ENCODE data around the gene VPS18.
A peak's percentile ranks its signal among the peaks of the same experiment; 100 is the strongest.

VPS18 gene

DNA sequence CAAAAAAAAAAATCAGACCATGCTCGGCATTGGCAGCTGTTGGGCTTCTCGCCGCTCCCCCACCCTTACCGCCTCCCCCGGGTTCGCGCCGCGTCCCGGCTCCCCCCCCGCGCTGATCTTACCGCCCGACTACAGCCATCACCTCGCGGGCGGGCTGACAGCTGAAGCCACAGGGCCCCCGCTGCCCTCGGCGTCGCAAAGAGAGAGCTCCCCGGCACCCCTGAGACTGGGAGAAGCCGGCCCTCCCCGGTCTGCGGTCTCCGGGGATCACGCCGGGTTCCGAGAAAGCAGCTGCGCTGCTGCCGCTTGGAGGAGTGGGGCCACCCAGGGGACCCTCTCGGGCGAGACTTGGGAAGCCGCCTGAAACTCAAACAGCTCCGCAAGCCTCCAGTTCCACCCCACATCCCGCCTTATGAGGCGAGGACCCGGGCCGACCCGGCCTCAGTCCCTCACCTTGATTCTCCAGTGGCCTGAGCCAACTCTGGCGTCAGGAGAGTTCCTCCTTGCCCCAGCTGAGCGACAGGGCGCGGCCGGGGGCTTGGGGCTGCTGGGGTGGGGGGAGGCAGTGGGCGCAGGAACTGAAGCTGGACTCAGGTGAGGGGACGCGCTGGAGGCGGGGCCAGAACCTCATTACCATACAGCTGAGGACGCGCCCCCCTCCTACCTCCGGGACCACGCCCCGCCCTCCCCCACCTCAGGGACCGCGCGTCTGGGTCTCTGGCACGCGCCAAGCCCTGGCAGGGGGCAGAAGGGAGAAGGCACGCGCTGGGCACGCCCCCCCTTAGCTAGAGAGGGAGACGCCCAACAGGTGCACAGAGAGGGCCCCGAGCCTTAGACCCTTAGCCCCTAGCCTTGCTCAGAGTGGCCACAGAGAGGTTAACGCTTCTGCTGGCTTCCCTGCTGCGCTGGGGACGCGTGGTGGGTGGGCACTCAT is 33.9 kb downstream of the VPS18 start:
- DNase-seq (ENCODE audit: low spot score in 2 of 2) (no peak), ATAC-seq (ENCODE audit: low read depth) (peak; percentile 12)
- H3K27ac Mint-ChIP-seq = no peak overlapping the region
- H3K4me3 Mint-ChIP-seq = peak overlapping the region; percentile 82
- H3K4me1 Mint-ChIP-seq = peaks cover 34% of the 10 kb centered on the region
- H3K27me3 Mint-ChIP-seq = peaks cover 34% of the 10 kb centered on the region
- no peaks in the 10 kb centered on the region for H3K36me3 Mint-ChIP-seq
- H3K9me3 Mint-ChIP-seq = no peaks in the 10 kb centered on the region

- peak in 1 of 2 donors; percentile 54 for DNase-seq (ENCODE audit: low spot score in 2 of 2)
- no peaks in the 10 kb centered on the region for H3K36me3 Mint-ChIP-seq
- H3K9me3 Mint-ChIP-seq = no peaks in the 10 kb centered on the region
- peak within 1 kb of the TSS; percentile 82 for H3K4me3 Mint-ChIP-seq
- H3K27ac Mint-ChIP-seq = peak within 1 kb of the TSS; percentile 59
- H3K27me3 Mint-ChIP-seq = peaks cover 38% of the 10 kb centered on the region
- ATAC-seq (ENCODE audit: low read depth) = peak; percentile 44
- H3K4me1 Mint-ChIP-seq = peaks cover 36% of the 10 kb centered on the region
These were observed 34.8 kb downstream of the VPS18 start, which contains the start of gene DLL4 for GRCh38 chr15:40928821-40929659. TSS of gene DLL4 (plus strand) at chr15:40929340. CDS start at chr15:40929669, 329 bp downstream.

- ATAC-seq (ENCODE audit: low read depth) (no peak), DNase-seq (ENCODE audit: low spot score in 2 of 2) (no peak)
- Mint-ChIP-seq H3K27me3 (peaks cover 38% of the 10 kb centered on the region), H3K36me3 (no peaks in the 10 kb centered on the region), H3K27ac (peak overlapping the region; percentile 17), H3K9me3 (no peaks in the 10 kb centered on the region), H3K4me1 (peaks cover 36% of the 10 kb centered on the region), H3K4me3 (peak overlapping the region; percentile 82)
These were observed 35.6 kb downstream of the VPS18 start for GRCh38 chr15:40929660-40930429.

- ATAC-seq (ENCODE audit: low read depth) = peak; percentile 32
- peak overlapping the region; percentile 17 for H3K27ac Mint-ChIP-seq
- peak overlapping the region; percentile 82 for H3K4me3 Mint-ChIP-seq
- peaks cover 36% of the 10 kb centered on the region for H3K4me1 Mint-ChIP-seq
- no peaks in the 10 kb centered on the region for H3K36me3 Mint-ChIP-seq
- no peaks in the 10 kb centered on the region for H3K9me3 Mint-ChIP-seq
- peak; percentile 44 to 46 for DNase-seq (ENCODE audit: low spot score in 2 of 2)
- H3K27me3 Mint-ChIP-seq = peaks cover 35% of the 10 kb centered on the region
These were observed 36.4 kb downstream of the VPS18 start for GRCh38 chr15:40930430-40931299.

GRCh38 chr15:40931300-40932142 is 37.3 kb downstream of the VPS18 start:
- DNase-seq (ENCODE audit: low spot score in 2 of 2) = no peak
- no peak for ATAC-seq (ENCODE audit: low read depth)
- H3K9me3 Mint-ChIP-seq = no peaks in the 10 kb centered on the region
- H3K27ac Mint-ChIP-seq = no peak overlapping the region
- peak overlapping the region; percentile 67 for H3K4me3 Mint-ChIP-seq
- peaks cover 31% of the 10 kb centered on the region for H3K27me3 Mint-ChIP-seq
- peaks cover 32% of the 10 kb centered on the region for H3K4me1 Mint-ChIP-seq
- H3K36me3 Mint-ChIP-seq = no peaks in the 10 kb centered on the region

DNA sequence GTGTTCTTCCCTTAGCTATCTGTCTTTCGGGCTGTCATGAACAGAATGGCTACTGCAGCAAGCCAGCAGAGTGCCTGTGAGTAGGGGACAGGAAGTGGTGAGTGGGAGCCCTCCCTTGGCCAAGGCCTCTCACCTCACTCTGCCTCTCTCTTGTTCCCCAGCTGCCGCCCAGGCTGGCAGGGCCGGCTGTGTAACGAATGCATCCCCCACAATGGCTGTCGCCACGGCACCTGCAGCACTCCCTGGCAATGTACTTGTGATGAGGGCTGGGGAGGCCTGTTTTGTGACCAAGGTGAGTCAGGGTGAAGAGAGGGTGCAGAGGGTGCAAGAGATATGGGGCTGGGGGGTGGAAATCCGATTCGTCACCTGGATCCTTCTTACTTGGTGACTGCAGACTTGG is 37.9 kb downstream of the VPS18 start:
- H3K4me1 Mint-ChIP-seq = peaks cover 26% of the 10 kb centered on the region
- no peaks in the 10 kb centered on the region for H3K9me3 Mint-ChIP-seq
- H3K36me3 Mint-ChIP-seq = no peaks in the 10 kb centered on the region
- H3K4me3 Mint-ChIP-seq = no peak overlapping the region
- peaks cover 27% of the 10 kb centered on the region for H3K27me3 Mint-ChIP-seq
- H3K27ac Mint-ChIP-seq = no peak overlapping the region
- DNase-seq (ENCODE audit: low spot score in 2 of 2) (no peak), ATAC-seq (ENCODE audit: low read depth) (no peak)

DNA sequence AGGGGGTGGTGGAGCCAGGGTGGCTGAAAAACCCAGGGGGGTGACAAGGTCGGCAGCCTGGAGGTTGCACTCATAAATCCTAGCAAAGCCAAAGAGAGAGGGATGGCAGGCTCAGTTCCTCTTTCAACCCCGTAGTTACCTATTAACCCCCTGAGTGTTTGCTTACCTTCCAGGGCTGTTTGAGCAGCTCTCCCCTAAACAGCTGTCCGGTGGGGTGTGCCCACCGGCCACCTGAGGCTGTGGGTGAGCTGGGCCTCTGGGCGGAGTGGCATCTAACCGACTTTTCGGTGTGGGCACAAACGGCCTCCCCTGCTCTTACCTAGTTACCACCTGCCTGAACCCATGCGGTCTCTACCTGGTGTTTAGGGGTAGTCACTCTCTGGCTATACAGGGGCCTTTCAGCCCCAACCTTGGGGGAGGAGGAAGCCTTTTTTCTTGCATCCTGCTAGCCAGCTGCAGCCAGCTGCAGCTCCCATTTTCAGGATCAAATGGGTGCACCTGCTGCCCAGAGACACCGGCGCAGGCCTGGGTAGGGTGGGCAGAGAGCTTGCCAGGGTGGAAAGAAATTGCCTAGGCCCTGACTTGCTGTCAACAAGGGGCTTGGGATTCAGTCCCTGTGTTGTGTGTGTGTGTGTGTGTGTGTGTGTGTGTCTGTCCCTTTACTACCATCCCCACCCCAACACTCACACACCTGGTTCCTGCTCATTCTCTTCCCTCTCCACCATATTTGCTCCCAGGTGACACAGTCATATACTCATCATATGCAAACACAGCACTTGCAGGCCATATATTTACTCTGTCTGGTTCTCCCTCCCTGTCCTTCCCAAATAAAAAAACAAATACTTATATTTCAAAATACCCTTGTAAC is 38.6 kb downstream of the VPS18 start:
- no peak overlapping the region for H3K4me3 Mint-ChIP-seq
- ATAC-seq (ENCODE audit: low read depth) (no peak), DNase-seq (ENCODE audit: low spot score in 2 of 2) (no peak)
- no peak overlapping the region for H3K27ac Mint-ChIP-seq
- H3K36me3 Mint-ChIP-seq = no peaks in the 10 kb centered on the region
- no peaks in the 10 kb centered on the region for H3K9me3 Mint-ChIP-seq
- peaks cover 25% of the 10 kb centered on the region for H3K4me1 Mint-ChIP-seq
- H3K27me3 Mint-ChIP-seq = peaks cover 25% of the 10 kb centered on the region

GRCh38 chr15:40933517-40933902 is 39.3 kb downstream of the VPS18 start:
- no peaks in the 10 kb centered on the region for H3K9me3 Mint-ChIP-seq
- no peak overlapping the region for H3K4me3 Mint-ChIP-seq
- no peaks in the 10 kb centered on the region for H3K36me3 Mint-ChIP-seq
- DNase-seq (ENCODE audit: low spot score in 2 of 2) (no peak), ATAC-seq (ENCODE audit: low read depth) (no peak)
- H3K27ac Mint-ChIP-seq = no peak overlapping the region
- H3K27me3 Mint-ChIP-seq = peaks cover 25% of the 10 kb centered on the region
- H3K4me1 Mint-ChIP-seq = peaks cover 25% of the 10 kb centered on the region

DNA sequence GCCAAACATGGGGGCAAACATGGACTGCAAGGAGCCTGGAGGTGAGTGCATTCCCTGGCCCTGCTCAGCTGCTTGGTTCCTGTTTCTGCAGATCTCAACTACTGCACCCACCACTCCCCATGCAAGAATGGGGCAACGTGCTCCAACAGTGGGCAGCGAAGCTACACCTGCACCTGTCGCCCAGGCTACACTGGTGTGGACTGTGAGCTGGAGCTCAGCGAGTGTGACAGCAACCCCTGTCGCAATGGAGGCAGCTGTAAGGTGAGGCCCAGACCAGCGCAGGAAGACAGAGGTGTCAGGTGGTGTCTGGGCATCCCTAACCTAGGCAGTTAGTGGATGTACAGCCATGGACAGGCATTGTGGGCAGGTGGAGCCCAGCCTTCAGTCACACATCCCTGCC is 40.2 kb downstream of the VPS18 start:
- Mint-ChIP-seq H3K4me1 (peaks cover 18% of the 10 kb centered on the region), H3K9me3 (no peaks in the 10 kb centered on the region), H3K4me3 (no peak overlapping the region), H3K27ac (no peak overlapping the region), H3K36me3 (no peaks in the 10 kb centered on the region), H3K27me3 (peaks cover 21% of the 10 kb centered on the region)
- ATAC-seq (ENCODE audit: low read depth) (no peak), DNase-seq (ENCODE audit: low spot score in 2 of 2) (no peak)

DNA sequence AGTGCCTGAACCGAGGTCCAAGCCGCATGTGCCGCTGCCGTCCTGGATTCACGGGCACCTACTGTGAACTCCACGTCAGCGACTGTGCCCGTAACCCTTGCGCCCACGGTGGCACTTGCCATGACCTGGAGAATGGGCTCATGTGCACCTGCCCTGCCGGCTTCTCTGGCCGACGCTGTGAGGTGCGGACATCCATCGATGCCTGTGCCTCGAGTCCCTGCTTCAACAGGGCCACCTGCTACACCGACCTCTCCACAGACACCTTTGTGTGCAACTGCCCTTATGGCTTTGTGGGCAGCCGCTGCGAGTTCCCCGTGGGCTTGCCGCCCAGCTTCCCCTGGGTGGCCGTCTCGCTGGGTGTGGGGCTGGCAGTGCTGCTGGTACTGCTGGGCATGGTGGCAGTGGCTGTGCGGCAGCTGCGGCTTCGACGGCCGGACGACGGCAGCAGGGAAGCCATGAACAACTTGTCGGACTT is 42.0 kb downstream of the VPS18 start:
- H3K27ac Mint-ChIP-seq = no peak overlapping the region
- no peak for DNase-seq (ENCODE audit: low spot score in 2 of 2)
- H3K4me3 Mint-ChIP-seq = no peak overlapping the region
- no peak for ATAC-seq (ENCODE audit: low read depth)
- no peaks in the 10 kb centered on the region for H3K36me3 Mint-ChIP-seq
- H3K27me3 Mint-ChIP-seq = peaks cover 12% of the 10 kb centered on the region
- H3K4me1 Mint-ChIP-seq = peaks cover 12% of the 10 kb centered on the region
- H3K9me3 Mint-ChIP-seq = no peaks in the 10 kb centered on the region

- Mint-ChIP-seq H3K4me3 (no peak overlapping the region), H3K9me3 (no peaks in the 10 kb centered on the region), H3K4me1 (peaks cover 14% of the 10 kb centered on the region), H3K36me3 (no peaks in the 10 kb centered on the region), H3K27me3 (peaks cover 7% of the 10 kb centered on the region), H3K27ac (no peak overlapping the region)
- ATAC-seq (ENCODE audit: low read depth) (peak; percentile 38), DNase-seq (ENCODE audit: low spot score in 2 of 2) (no peak)
These were observed 42.7 kb downstream of the VPS18 start for GRCh38 chr15:40936709-40937666.

All from memory B cell (primary cell).